Testis (tissue), 2 donors: ENCODE data around the gene GARIN1A.

Source experiments
- CTCF ChIP-seq, 3 experiments: fragments of 450-650 bp in 2 of 3; fragments of 200-600 bp in 1 of 3; sonication (generic) in 1 of 3; IDR thresholded peaks; one replicate each; pipeline ENCODE4 v1.5.1; 2016 to 2019; ENCODE audit warnings: antibody characterized with exemption in 3 of 3, mild to moderate bottlenecking in 2 of 3, moderate library complexity in 1 of 3
- POLR2A ChIP-seq: fragments of 450-650 bp; IDR thresholded peaks from one replicate; pipeline ENCODE4 v1.6.1; 2017; ENCODE audit warnings: antibody characterized with exemption, mild to moderate bottlenecking, moderate library complexity

- no peak for TF ChIP-seq CTCF (IDR thresholded peaks at IDR 0.05)
- no peak for TF ChIP-seq POLR2A
These were observed 27.8 kb downstream of the GARIN1A start for GRCh38 chr7:128699895-128700294.
